HG03159 (cell line): ENCODE measurements around the gene RPTOR.

Experiments used
- ATAC-seq: cut with Tn5 transposase; IDR thresholded peaks from one replicate; pipeline ENCODE4 v1.9.1; 2021; ENCODE audit warnings: mild to moderate bottlenecking, moderate library complexity; ENCODE audit not compliant: unreplicated experiment

The RPTOR gene

GRCh38 chr17:80774146-80774545 is 229.5 kb downstream of the RPTOR start:
- no peak for ATAC-seq

- no peak for ATAC-seq
Observed at GRCh38 chr17:80774643-80775281, 230.1 kb downstream of the RPTOR start.

GRCh38 chr17:80775863-80776262 is 231.2 kb downstream of the RPTOR start:
- no peak for ATAC-seq

GRCh38 chr17:80777274-80777673 is 232.6 kb downstream of the RPTOR start:
- ATAC-seq = no peak

- ATAC-seq = no peak
Observed at GRCh38 chr17:80778716-80779115, 234.1 kb downstream of the RPTOR start.

- ATAC-seq = no peak
Observed at GRCh38 chr17:80779336-80779735, 234.7 kb downstream of the RPTOR start.

GRCh38 chr17:80779961-80780380 is 235.3 kb downstream of the RPTOR start:
- ATAC-seq = no peak

- no peak for ATAC-seq
Observed at GRCh38 chr17:80780381-80781198, 236.0 kb downstream of the RPTOR start.

- no peak for ATAC-seq
Observed at GRCh38 chr17:80781211-80781610, 236.6 kb downstream of the RPTOR start.

GRCh38 chr17:80781807-80782277 is 237.2 kb downstream of the RPTOR start:
- no peak for ATAC-seq

- ATAC-seq = no peak
Observed at GRCh38 chr17:80782536-80783427, 238.1 kb downstream of the RPTOR start.

GRCh38 chr17:80783486-80783885 is 238.8 kb downstream of the RPTOR start:
- ATAC-seq = no peak

- no peak for ATAC-seq
Observed at GRCh38 chr17:80783971-80784370, 239.3 kb downstream of the RPTOR start.

- ATAC-seq = no peak
Observed at GRCh38 chr17:80785477-80786178, 241.0 kb downstream of the RPTOR start.

- ATAC-seq = no peak
Observed at GRCh38 chr17:80786470-80786869, 241.8 kb downstream of the RPTOR start.

- no peak for ATAC-seq
Observed at GRCh38 chr17:80786887-80787286, 242.2 kb downstream of the RPTOR start.

GRCh38 chr17:80787881-80788280 is 243.2 kb downstream of the RPTOR start:
- ATAC-seq = no peak

- no peak for ATAC-seq
Observed at GRCh38 chr17:80789356-80789902, 244.8 kb downstream of the RPTOR start.

GRCh38 chr17:80790021-80790765 is 245.6 kb downstream of the RPTOR start:
- no peak for ATAC-seq
